HEK293T (cell line): Measurements from ENCODE around the gene PHAF1.

ENCODE experiments used
- CTCF ChIA-PET: fragments of 350-600 bp; formaldehyde crosslinking; extraction: SDS; loops from one replicate; lab custom pipeline; 2021; ENCODE audit warnings: antibody characterized with exemption, inconsistent platforms; lab: Yijun Ruan, JAX
- POLR2A ChIA-PET: fragments of 350-600 bp; formaldehyde crosslinking; extraction: SDS; loops from one replicate; lab custom pipeline; 2020; ENCODE audit warnings: antibody characterized with exemption, inconsistent platforms; lab: Yijun Ruan, JAX
- DNase-seq: peaks from one replicate; pipeline ENCODE4 v3.0.0; 2012; ENCODE audit warnings: mixed read lengths; ENCODE audit errors: extremely low spot score
- ARNT ChIP-seq: fragments of 450-650 bp; IDR thresholded peaks from 2 replicates; pipeline ENCODE4 v1.6.1; 2017; ENCODE audit warnings: mild to moderate bottlenecking
- BHLHE40 ChIP-seq: fragments of 450-650 bp; IDR thresholded peaks from 2 replicates; pipeline ENCODE4 v1.6.1; 2016; ENCODE audit warnings: mild to moderate bottlenecking, moderate library complexity, borderline replicate concordance
- CTBP1 ChIP-seq: fragments of 450-650 bp; IDR thresholded peaks from 2 replicates; pipeline ENCODE4 v1.6.1; 2016; ENCODE audit warnings: borderline replicate concordance
- ELF4 ChIP-seq: fragments of 450-650 bp; IDR thresholded peaks from 2 replicates; pipeline ENCODE4 v1.6.1; 2017; ENCODE audit warnings: antibody characterized with exemption
- FOXA1 ChIP-seq: fragments of 450-650 bp; IDR thresholded peaks from 2 replicates; pipeline ENCODE4 v1.6.1; 2016; ENCODE audit warnings: mild to moderate bottlenecking
- FOXK2 ChIP-seq: fragments of 450-650 bp; IDR thresholded peaks from 2 replicates; pipeline ENCODE4 v1.6.1; 2016; ENCODE audit warnings: mild to moderate bottlenecking
- FOXM1 ChIP-seq: fragments of 450-650 bp; IDR thresholded peaks from 2 replicates; pipeline ENCODE4 v1.6.1; 2017; ENCODE audit warnings: mild to moderate bottlenecking, borderline replicate concordance
- HDGF ChIP-seq: fragments of 450-650 bp; IDR thresholded peaks from 2 replicates; pipeline ENCODE4 v1.6.1; 2017; ENCODE audit warnings: antibody characterized with exemption, borderline replicate concordance
- L3MBTL2 ChIP-seq: fragments of 450-650 bp; conservative IDR thresholded peaks from 2 replicates; pipeline ENCODE4 v1.6.1; 2016; ENCODE audit warnings: mild to moderate bottlenecking
- LEF1 ChIP-seq: fragments of 450-650 bp; IDR thresholded peaks from 2 replicates; pipeline ENCODE4 v1.6.1; 2017; ENCODE audit warnings: mild to moderate bottlenecking, borderline replicate concordance
- NFRKB ChIP-seq: fragments of 450-650 bp; IDR thresholded peaks from 2 replicates; pipeline ENCODE4 v1.6.1; 2016; ENCODE audit warnings: mild to moderate bottlenecking, moderate library complexity
- PKNOX1 ChIP-seq: fragments of 450-650 bp; IDR thresholded peaks from 2 replicates; pipeline ENCODE4 v1.6.1; 2016
- SP1 ChIP-seq: fragments of 450-650 bp; IDR thresholded peaks from 2 replicates; pipeline ENCODE4 v1.6.1; 2017
- SUZ12 ChIP-seq: fragments of 450-650 bp; IDR thresholded peaks from 2 replicates; pipeline ENCODE4 v1.6.1; 2016; ENCODE audit warnings: mild to moderate bottlenecking
- TARDBP ChIP-seq: fragments of 450-650 bp; IDR thresholded peaks from 2 replicates; pipeline ENCODE4 v1.6.1; 2016
- ZNF384 ChIP-seq: fragments of 450-650 bp; IDR thresholded peaks from 2 replicates; pipeline ENCODE4 v1.6.1; 2016

Gene PHAF1

GRCh38 chr16:67109407-67110135 lies at the start of gene PHAF1:
PHAF1 (plus strand) TSS chr16:67109941; CDS start chr16:67110176, 235 bp downstream.
- TF ChIP-seq L3MBTL2, result peak; percentile 43; the same call in 1 of the 2 replicates
- TF ChIP-seq FOXA1, result no peak
- no peak for TF ChIP-seq PKNOX1
- peak; percentile 100 for DNase-seq
- ChIA-PET POLR2A (no interaction called here), CTCF (interaction anchor here (0.6 kb wide), 1 partner anchor 8 kb away, joined by 3 read pairs; no protein-coding TSS in a partner anchor)

GRCh38 chr16:67063008-67063407 lies 46.7 kb upstream of the PHAF1 start:
- ChIA-PET CTCF (no interaction called here), POLR2A (no interaction called here)
- TF ChIP-seq NFRKB, result no peak
- no peak for TF ChIP-seq TARDBP
- no peak for TF ChIP-seq FOXK2
- TF ChIP-seq ARNT, result no peak
- TF ChIP-seq ELF4, result no peak
- TF ChIP-seq FOXA1, result no peak
- no peak for DNase-seq

GRCh38 chr16:67068212-67068753 lies 41.5 kb upstream of the PHAF1 start:
- TF ChIP-seq LEF1 (no peak), BHLHE40 (no peak), ZNF384 (no peak), CTBP1 (no peak), TARDBP (no peak), ARNT (no peak), NFRKB (no peak), ELF4 (no peak), FOXA1 (no peak), SUZ12 (no peak), PKNOX1 (no peak), L3MBTL2 (no peak), HDGF (no peak)
- CTCF ChIA-PET, result no interaction called here
- no peak for DNase-seq
- POLR2A ChIA-PET, result no interaction called here

- TF ChIP-seq LEF1 (no peak), BHLHE40 (no peak), SUZ12 (no peak), HDGF (no peak), FOXA1 (no peak), CTBP1 (no peak), FOXK2 (no peak), ELF4 (no peak), L3MBTL2 (no peak), SP1 (no peak), FOXM1 (no peak), TARDBP (no peak), PKNOX1 (no peak), NFRKB (no peak), ZNF384 (no peak), ARNT (no peak)
- DNase-seq, result no peak
- ChIA-PET CTCF (no interaction called here), POLR2A (no interaction called here)
These were observed 38.2 kb upstream of the PHAF1 start for GRCh38 chr16:67071476-67072048.

GRCh38 chr16:67075331-67075730 lies 34.4 kb upstream of the PHAF1 start:
- POLR2A ChIA-PET, result no interaction called here

More at GRCh38 chr16:67075331-67075730, 34.4 kb upstream of the PHAF1 start:
- no peak for DNase-seq
- CTCF ChIA-PET, result no interaction called here
- no peak for TF ChIP-seq ZNF384
- no peak for TF ChIP-seq SUZ12
- no peak for TF ChIP-seq CTBP1
- no peak for TF ChIP-seq PKNOX1
- no peak for TF ChIP-seq FOXA1
- no peak for TF ChIP-seq ELF4
- no peak for TF ChIP-seq LEF1
- no peak for TF ChIP-seq BHLHE40
- TF ChIP-seq NFRKB, result no peak
- no peak for TF ChIP-seq ARNT
